Measurements from ENCODE around the gene C1orf167. TPM values are rescaled to one million over a fixed set of nuclear protein-coding genes. Genes with fewer than 3 reads are reported as not detected.

C1orf167 gene
- total RNA-seq, 1 experiment from 2014 or later: not detected

DNA sequence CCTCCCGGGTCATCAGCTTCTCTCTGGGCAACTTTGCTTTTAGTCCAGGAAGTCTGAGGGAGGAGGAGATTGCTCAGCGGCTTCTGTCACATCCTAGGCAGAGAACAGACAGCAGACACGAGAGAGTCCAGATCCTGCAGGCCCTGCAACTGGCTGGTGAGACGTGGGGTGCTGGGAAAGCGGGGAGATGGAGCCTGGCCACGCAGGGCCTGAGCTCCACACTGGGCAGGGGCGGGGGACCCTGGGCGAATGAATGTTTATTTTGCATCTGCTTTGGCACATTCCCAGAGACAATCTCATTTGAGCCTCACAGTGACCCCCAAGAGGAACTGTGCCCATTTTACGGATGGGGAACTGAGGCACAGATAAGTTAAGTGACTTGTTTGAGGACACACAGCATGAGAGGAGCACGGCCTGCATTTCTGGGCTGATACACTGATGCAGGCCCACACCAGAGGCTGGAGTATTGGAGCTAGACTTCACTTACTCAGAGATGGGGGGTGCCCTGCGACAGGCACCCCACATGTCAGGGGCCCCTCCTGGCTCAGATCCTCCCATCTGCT lies 9.6 kb downstream of the C1orf167 start:
- H3K79me2 ChIP-seq (ENCODE audit: low read length): no peaks in the 10 kb centered on the region
- H4K20me1 ChIP-seq (ENCODE audit: insufficient read depth, low read depth, low read length): no peaks in the 10 kb centered on the region
- H3K9ac ChIP-seq (ENCODE audit: low read length): peak overlapping the region; percentile 49
- peaks cover 14% of the 10 kb centered on the region for H3K4me1 ChIP-seq (ENCODE audit: low read length)
- no peaks in the 10 kb centered on the region for H3K27me3 ChIP-seq (ENCODE audit: low read length)
- H3K4me3 ChIP-seq (ENCODE audit: low read length): peak overlapping the region; percentile 35; the same call in 1 of the 2 replicates
- no peaks in the 10 kb centered on the region for H3K9me3 ChIP-seq (ENCODE audit: low read length)
- no peaks in the 10 kb centered on the region for H3K9me2 ChIP-seq (replicated peaks; ENCODE audit: insufficient read depth, low read length)
- H3K27ac ChIP-seq (ENCODE audit: low read length): no peak overlapping the region
- no peaks in the 10 kb centered on the region for H3K36me3 ChIP-seq (ENCODE audit: insufficient read depth, low read length)
- H3K4me2 ChIP-seq (ENCODE audit: low read depth, low read length, poor library complexity, severe bottlenecking): peak overlapping the region; percentile 52
- H2AFZ ChIP-seq (ENCODE audit: low read length): peak overlapping the region; percentile 69; the same call in 1 of the 2 replicates
- no peak for DNase-seq

DNA sequence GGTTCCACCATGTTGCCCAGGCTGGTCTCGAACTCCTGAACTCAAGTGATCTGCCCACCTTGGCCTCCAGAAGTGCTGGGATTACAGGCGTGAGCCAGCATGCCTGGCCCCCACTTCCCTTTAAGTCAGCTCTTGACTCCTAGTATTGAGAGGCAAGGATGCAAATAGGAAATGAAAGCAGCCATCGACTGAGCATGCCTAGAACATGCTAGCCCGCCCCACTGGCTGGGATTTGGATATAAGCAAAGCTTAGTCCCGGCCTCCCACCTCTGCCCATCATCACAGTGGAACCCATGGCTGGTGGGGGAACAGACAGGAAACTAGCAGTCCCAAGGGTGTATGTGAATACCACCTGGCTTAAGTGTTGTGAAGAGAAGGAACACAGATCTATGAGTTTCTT lies 10.5 kb downstream of the C1orf167 start:
- no peaks in the 10 kb centered on the region for H3K27me3 ChIP-seq (ENCODE audit: low read length)
- H3K36me3 ChIP-seq (ENCODE audit: insufficient read depth, low read length): no peaks in the 10 kb centered on the region
- peaks cover 14% of the 10 kb centered on the region for H3K4me1 ChIP-seq (ENCODE audit: low read length)
- peak overlapping the region; percentile 69; the same call in 1 of the 2 replicates for H2AFZ ChIP-seq (ENCODE audit: low read length)
- no peaks in the 10 kb centered on the region for H4K20me1 ChIP-seq (ENCODE audit: insufficient read depth, low read depth, low read length)
- peak overlapping the region; percentile 49 for H3K9ac ChIP-seq (ENCODE audit: low read length)
- peak overlapping the region; percentile 52 for H3K4me2 ChIP-seq (ENCODE audit: low read depth, low read length, poor library complexity, severe bottlenecking)
- no peak overlapping the region for H3K27ac ChIP-seq (ENCODE audit: low read length)
- DNase-seq: peak; percentile 90
- H3K9me2 ChIP-seq (replicated peaks; ENCODE audit: insufficient read depth, low read length): no peaks in the 10 kb centered on the region
- no peaks in the 10 kb centered on the region for H3K79me2 ChIP-seq (ENCODE audit: low read length)
- no peaks in the 10 kb centered on the region for H3K9me3 ChIP-seq (ENCODE audit: low read length)
- peak overlapping the region; percentile 35; the same call in 1 of the 2 replicates for H3K4me3 ChIP-seq (ENCODE audit: low read length)

DNA sequence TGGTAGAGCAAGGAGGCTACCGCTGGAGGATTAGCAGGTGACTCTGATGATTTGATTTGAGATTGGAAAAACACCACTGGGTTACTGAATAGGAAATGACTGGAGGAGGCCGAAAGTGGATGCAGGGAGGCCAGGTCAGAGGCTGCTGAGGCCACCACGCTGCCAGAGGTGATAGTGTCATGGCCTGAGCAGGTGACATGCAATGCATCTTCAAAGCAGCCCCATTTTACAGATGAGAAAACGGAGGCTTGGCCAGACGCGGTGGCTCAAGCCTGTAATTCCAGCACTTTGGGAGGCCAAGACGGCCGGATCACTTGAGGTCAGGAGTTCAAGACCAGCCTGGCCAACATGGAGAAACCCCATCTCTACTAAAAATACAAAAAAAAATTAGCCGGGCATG lies 12.8 kb downstream of the C1orf167 start:
- DNase-seq: no peak

DNA sequence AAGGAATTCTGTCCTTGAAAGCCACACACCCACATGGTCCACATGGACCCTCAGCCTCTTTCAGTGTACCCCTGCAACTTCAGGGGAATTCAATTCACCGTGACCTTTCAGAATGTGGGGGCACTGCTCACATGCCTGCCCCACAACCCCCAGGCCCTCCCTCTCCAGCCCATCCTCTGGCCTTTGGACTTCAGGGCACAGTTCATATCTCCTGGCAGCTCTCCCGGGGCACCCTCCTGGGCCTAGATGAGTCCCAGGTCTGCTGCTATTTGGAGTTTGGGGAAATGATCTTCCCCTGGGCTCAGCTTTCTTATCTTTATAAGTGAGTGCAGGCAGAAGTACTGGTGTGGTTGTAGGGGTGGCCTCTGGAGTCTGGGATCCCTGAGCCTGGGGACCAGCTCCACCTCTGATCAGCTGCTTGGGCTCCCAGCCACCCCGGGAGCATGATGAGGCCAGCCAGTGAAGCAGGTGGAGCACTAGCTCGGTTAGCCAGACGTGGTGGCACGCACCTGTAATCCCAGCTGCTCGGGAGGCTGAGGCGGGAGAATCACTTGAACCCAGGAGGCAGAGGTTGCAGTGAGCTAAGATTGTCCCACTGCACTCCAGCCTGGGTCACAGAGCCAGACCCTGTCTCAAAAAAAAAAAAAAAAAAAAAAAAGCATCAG lies 15.8 kb downstream of the C1orf167 start:
- Histone ChIP-seq H3K4me2 (ENCODE audit: low read depth, low read length, poor library complexity, severe bottlenecking) (no peak overlapping the region), H4K20me1 (ENCODE audit: insufficient read depth, low read depth, low read length) (no peaks in the 10 kb centered on the region), H3K9me2 (replicated peaks; ENCODE audit: insufficient read depth, low read length) (no peaks in the 10 kb centered on the region), H3K9me3 (ENCODE audit: low read length) (no peaks in the 10 kb centered on the region), H3K36me3 (ENCODE audit: insufficient read depth, low read length) (no peaks in the 10 kb centered on the region), H3K27me3 (ENCODE audit: low read length) (no peaks in the 10 kb centered on the region), H3K79me2 (ENCODE audit: low read length) (no peaks in the 10 kb centered on the region), H2AFZ (ENCODE audit: low read length) (no peak overlapping the region), H3K9ac (ENCODE audit: low read length) (no peak overlapping the region), H3K27ac (ENCODE audit: low read length) (no peak overlapping the region), H3K4me3 (ENCODE audit: low read length) (no peak overlapping the region), H3K4me1 (ENCODE audit: low read length) (no peaks in the 10 kb centered on the region)
- DNase-seq: no peak

More for the DNA sequence above, 12.8 kb downstream of the C1orf167 start:
- no peak overlapping the region for H3K4me3 ChIP-seq (ENCODE audit: low read length)
- no peaks in the 10 kb centered on the region for H3K9me3 ChIP-seq (ENCODE audit: low read length)
- H4K20me1 ChIP-seq (ENCODE audit: insufficient read depth, low read depth, low read length): no peaks in the 10 kb centered on the region
- no peak overlapping the region for H3K27ac ChIP-seq (ENCODE audit: low read length)
- H3K4me2 ChIP-seq (ENCODE audit: low read depth, low read length, poor library complexity, severe bottlenecking): no peak overlapping the region
- H3K36me3 ChIP-seq (ENCODE audit: insufficient read depth, low read length): no peaks in the 10 kb centered on the region
- no peaks in the 10 kb centered on the region for H3K79me2 ChIP-seq (ENCODE audit: low read length)
- no peaks in the 10 kb centered on the region for H3K27me3 ChIP-seq (ENCODE audit: low read length)
- peaks cover 14% of the 10 kb centered on the region for H3K4me1 ChIP-seq (ENCODE audit: low read length)
- H3K9me2 ChIP-seq (replicated peaks; ENCODE audit: insufficient read depth, low read length): no peaks in the 10 kb centered on the region
- no peak overlapping the region for H3K9ac ChIP-seq (ENCODE audit: low read length)
- H2AFZ ChIP-seq (ENCODE audit: low read length): no peak overlapping the region

DNA sequence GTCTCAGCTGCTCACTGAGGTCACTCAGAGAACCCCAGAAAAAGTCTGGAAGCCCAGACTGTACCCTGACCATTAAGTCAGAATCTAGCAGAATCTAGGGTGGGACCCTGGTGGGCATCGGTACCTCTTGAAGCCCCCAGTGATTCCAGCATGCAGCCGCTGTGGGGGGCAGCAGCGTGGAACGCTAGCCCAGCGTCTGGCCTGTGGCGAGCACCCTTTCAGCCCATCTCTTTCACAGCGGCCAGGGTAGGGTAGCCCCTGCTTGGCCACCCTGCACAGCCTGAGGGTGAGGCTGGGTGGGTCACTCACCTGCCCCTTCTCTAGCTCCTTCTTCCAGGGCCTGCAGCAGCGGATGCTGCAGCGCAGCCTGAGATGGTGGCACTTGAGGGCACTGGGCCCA lies 16.3 kb downstream of the C1orf167 start:
- no peak for DNase-seq
- no peaks in the 10 kb centered on the region for H4K20me1 ChIP-seq (ENCODE audit: insufficient read depth, low read depth, low read length)
- H3K9me3 ChIP-seq (ENCODE audit: low read length): no peaks in the 10 kb centered on the region
- no peaks in the 10 kb centered on the region for H3K79me2 ChIP-seq (ENCODE audit: low read length)
- no peak overlapping the region for H3K4me2 ChIP-seq (ENCODE audit: low read depth, low read length, poor library complexity, severe bottlenecking)
- H3K36me3 ChIP-seq (ENCODE audit: insufficient read depth, low read length): no peaks in the 10 kb centered on the region
- H2AFZ ChIP-seq (ENCODE audit: low read length): no peak overlapping the region
- no peaks in the 10 kb centered on the region for H3K27me3 ChIP-seq (ENCODE audit: low read length)
- no peak overlapping the region for H3K4me3 ChIP-seq (ENCODE audit: low read length)
- no peaks in the 10 kb centered on the region for H3K9me2 ChIP-seq (replicated peaks; ENCODE audit: insufficient read depth, low read length)
- H3K4me1 ChIP-seq (ENCODE audit: low read length): no peaks in the 10 kb centered on the region
- no peak overlapping the region for H3K9ac ChIP-seq (ENCODE audit: low read length)
- no peak overlapping the region for H3K27ac ChIP-seq (ENCODE audit: low read length)

DNA sequence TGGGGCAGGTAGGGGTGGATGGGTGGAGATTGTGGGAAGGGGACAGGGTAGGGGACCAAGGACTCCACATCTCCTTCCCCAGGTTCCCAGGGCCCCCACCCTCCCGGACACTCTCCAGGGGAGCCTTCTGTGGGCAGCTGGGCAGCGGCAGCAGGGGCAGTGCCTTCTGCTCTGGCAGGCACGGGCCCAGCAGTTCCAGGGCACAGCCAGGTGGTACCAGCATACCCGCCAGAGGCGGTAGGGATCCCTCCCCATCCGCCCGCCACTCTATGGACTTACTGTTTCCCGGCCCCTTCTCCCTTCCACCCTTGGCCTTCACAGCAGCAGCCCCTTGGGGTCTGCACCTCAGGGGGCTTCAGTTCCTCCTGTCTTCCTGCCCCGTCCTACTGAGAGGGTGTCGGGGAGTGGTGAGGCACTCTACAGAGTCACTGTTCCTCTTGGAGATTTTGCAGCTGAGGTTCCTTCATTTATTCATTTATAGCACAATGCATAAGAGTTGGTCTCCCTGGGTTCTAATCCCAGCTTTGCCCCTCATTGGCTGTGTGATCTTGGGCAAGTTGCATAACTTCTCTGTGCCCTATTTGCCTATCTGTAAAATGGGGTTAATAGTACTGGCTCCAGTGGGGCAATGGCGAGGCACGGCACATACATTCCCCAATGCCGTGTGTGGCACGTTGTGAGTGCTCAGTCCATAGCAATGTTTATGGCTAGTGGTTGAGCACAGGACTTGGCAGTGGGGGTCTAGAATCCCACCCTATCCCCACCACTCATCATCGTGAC lies 17.0 kb downstream of the C1orf167 start:
- Histone ChIP-seq H3K9ac (ENCODE audit: low read length) (no peak overlapping the region), H2AFZ (ENCODE audit: low read length) (no peak overlapping the region), H3K9me2 (replicated peaks; ENCODE audit: insufficient read depth, low read length) (no peaks in the 10 kb centered on the region), H3K27ac (ENCODE audit: low read length) (no peak overlapping the region), H3K79me2 (ENCODE audit: low read length) (no peaks in the 10 kb centered on the region), H3K36me3 (ENCODE audit: insufficient read depth, low read length) (no peaks in the 10 kb centered on the region), H4K20me1 (ENCODE audit: insufficient read depth, low read depth, low read length) (no peaks in the 10 kb centered on the region), H3K27me3 (ENCODE audit: low read length) (no peaks in the 10 kb centered on the region), H3K4me2 (ENCODE audit: low read depth, low read length, poor library complexity, severe bottlenecking) (no peak overlapping the region), H3K4me3 (ENCODE audit: low read length) (no peak overlapping the region), H3K9me3 (ENCODE audit: low read length) (no peaks in the 10 kb centered on the region), H3K4me1 (ENCODE audit: low read length) (no peaks in the 10 kb centered on the region)
- DNase-seq: no peak

DNA sequence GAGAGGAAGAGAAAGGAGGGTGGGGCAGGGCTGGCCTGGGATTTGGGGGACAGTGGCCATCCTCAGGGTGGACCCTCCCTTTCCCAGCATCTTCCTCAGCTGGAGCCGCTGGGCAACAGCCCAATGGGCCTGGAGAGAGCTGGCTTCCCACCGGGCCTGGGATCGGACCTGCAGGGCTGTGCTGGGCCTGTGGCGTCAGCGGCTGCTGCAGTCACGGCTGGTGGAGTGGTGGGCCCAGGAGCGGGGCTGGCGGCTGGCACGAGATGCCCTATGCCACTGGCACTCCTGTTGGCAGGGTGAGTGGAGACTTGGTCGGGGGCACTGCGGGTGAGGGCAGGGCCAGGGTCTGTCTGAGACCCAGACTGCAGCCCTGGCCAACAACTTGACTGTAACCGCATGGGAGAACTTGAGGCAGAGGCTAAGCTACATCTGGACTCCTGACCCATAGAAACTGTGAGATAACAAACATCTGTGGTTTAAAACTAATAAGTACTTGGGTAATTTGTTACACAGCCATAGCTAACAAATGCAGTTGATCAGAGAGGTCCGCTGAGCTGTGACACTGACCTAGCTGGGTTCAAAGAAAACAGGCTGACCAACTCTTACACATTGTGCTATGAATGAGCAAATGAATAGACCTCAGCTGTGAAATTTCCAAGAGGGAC lies 17.9 kb downstream of the C1orf167 start:
- DNase-seq: no peak
- Histone ChIP-seq H3K4me1 (ENCODE audit: low read length) (no peaks in the 10 kb centered on the region), H3K9me2 (replicated peaks; ENCODE audit: insufficient read depth, low read length) (no peaks in the 10 kb centered on the region), H3K4me2 (ENCODE audit: low read depth, low read length, poor library complexity, severe bottlenecking) (no peak overlapping the region), H4K20me1 (ENCODE audit: insufficient read depth, low read depth, low read length) (no peaks in the 10 kb centered on the region), H3K27me3 (ENCODE audit: low read length) (no peaks in the 10 kb centered on the region), H3K79me2 (ENCODE audit: low read length) (no peaks in the 10 kb centered on the region), H3K9me3 (ENCODE audit: low read length) (no peaks in the 10 kb centered on the region), H3K36me3 (ENCODE audit: insufficient read depth, low read length) (no peaks in the 10 kb centered on the region), H2AFZ (ENCODE audit: low read length) (no peak overlapping the region), H3K9ac (ENCODE audit: low read length) (no peak overlapping the region), H3K27ac (ENCODE audit: low read length) (no peak overlapping the region), H3K4me3 (ENCODE audit: low read length) (no peak overlapping the region)
